Measurements from ENCODE around the gene BBOF1.

- TF ChIP-seq CTCF (conservative IDR thresholded peaks at IDR 0.05; ENCODE audit: low read depth, low read length) (no peak), EZH2 (IDR thresholded peaks at IDR 0.05; ENCODE audit: borderline replicate concordance, low read depth, low read length, poor library complexity, severe bottlenecking) (no peak)
These were observed 45.7 kb upstream of the BBOF1 start for GRCh38 chr14:73973497-73973896.

Data from A673 (cell line).